ENCODE results near the gene LRRC61.

The LRRC61 gene

DNA sequence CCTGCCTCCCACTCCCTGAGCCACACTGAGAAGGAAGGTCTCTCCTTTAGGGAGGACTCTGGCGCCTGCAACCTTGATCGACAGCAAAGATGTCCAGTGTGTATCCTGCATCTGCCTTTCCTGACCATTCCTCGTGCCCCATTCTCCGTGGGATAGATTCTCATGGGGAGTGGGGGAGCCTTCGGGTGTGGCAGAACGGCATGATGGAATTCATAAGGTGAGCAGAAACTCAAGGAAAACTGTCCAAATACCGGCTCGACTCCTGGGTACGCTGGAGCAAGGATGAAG lies 18.9 kb downstream of the LRRC61 start:
- TF ChIP-seq, protein P1, sequence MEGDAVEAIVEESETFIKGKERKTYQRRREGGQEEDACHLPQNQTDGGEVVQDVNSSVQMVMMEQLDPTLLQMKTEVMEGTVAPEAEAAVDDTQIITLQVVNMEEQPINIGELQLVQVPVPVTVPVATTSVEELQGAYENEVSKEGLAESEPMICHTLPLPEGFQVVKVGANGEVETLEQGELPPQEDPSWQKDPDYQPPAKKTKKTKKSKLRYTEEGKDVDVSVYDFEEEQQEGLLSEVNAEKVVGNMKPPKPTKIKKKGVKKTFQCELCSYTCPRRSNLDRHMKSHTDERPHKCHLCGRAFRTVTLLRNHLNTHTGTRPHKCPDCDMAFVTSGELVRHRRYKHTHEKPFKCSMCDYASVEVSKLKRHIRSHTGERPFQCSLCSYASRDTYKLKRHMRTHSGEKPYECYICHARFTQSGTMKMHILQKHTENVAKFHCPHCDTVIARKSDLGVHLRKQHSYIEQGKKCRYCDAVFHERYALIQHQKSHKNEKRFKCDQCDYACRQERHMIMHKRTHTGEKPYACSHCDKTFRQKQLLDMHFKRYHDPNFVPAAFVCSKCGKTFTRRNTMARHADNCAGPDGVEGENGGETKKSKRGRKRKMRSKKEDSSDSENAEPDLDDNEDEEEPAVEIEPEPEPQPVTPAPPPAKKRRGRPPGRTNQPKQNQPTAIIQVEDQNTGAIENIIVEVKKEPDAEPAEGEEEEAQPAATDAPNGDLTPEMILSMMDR (IDR thresholded peaks at IDR 0.05), result no peak
- H3K4me1 Mint-ChIP-seq, result peaks cover 41% of the 10 kb centered on the region
- H3K36me3 Mint-ChIP-seq (ENCODE audit: low read depth), result no peaks in the 10 kb centered on the region
- no peak overlapping the region for H3K27ac Mint-ChIP-seq
- peaks cover 81% of the 10 kb centered on the region for H3K27me3 Mint-ChIP-seq (ENCODE audit: low read depth, poor library complexity)
- H3K9me3 Mint-ChIP-seq, result peaks cover 28% of the 10 kb centered on the region
- peak overlapping the region; percentile 64 for H3K4me3 Mint-ChIP-seq
- no peak for DNase-seq

DNA sequence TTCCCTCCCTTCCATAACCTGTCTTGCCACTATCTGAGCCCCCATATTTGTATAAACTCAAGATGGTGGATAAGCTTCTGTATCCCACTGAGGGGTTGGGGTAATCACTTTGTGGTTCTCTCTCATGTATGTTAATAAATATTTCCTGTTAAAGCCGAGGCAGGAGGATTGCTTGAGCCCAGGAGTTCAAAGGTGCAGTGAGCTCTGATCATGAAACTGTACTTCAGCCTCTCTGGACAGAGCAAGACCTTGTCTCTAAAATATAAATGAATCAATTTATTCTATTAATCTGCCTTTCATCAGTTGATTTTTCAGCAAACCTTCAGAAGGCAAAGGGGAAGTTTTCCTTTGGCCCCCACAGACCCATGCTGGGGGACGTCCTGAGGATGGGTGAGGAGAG lies 20.1 kb downstream of the LRRC61 start:
- Mint-ChIP-seq H3K4me1 (peaks cover 33% of the 10 kb centered on the region), H3K9me3 (peaks cover 32% of the 10 kb centered on the region), H3K4me3 (no peak overlapping the region), H3K27me3 (ENCODE audit: low read depth, poor library complexity) (peaks cover 76% of the 10 kb centered on the region), H3K36me3 (ENCODE audit: low read depth) (no peaks in the 10 kb centered on the region), H3K27ac (no peak overlapping the region)
- no peak for DNase-seq
- TF ChIP-seq, protein P1 (IDR thresholded peaks at IDR 0.05), result no peak

DNA sequence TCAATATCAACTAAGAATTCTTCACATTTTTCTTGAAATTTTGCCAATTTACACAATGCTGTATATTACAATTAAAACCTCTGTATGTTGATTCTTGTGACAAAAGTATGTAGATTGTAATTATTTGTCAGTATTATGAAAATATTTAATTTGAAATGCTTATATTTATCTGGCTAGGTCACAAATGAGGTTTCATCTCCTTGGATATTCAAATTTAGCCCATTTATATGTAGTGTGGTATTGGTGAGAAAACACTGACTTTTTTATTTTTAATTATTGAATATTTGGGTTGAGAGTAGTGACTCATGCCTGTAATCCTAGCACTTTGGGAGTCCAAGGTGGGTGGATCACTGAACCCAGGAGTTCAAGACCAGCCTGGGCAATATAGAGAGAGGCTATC lies 21.1 kb downstream of the LRRC61 start:
- Mint-ChIP-seq H3K36me3 (ENCODE audit: low read depth) (no peaks in the 10 kb centered on the region), H3K27me3 (ENCODE audit: low read depth, poor library complexity) (peaks cover 66% of the 10 kb centered on the region), H3K9me3 (peaks cover 38% of the 10 kb centered on the region), H3K4me1 (peaks cover 30% of the 10 kb centered on the region), H3K27ac (no peak overlapping the region), H3K4me3 (no peak overlapping the region)
- TF ChIP-seq, protein P1 (IDR thresholded peaks at IDR 0.05), result no peak
- no peak for DNase-seq

DNA sequence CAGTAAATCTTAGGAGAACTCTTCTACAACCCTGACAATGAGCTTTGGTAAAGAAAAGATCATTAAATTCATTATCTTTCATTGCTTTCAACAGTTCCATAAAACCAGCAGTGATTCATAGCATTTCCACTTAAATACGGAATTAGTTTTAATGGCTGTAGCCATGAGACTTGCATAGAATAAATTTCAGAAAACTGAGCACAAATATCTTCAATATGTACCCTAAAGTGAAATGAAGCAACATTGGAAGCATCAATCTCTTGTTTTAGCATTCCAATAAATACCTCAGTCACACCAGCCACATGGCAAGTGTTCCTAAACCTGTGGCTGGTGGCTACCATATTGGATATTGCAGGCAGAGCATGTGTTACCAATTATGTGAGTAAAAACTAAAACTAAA lies 21.9 kb downstream of the LRRC61 start:
- peaks cover 59% of the 10 kb centered on the region for H3K27me3 Mint-ChIP-seq (ENCODE audit: low read depth, poor library complexity)
- peaks cover 38% of the 10 kb centered on the region for H3K9me3 Mint-ChIP-seq
- no peak overlapping the region for H3K4me3 Mint-ChIP-seq
- H3K27ac Mint-ChIP-seq, result no peak overlapping the region
- peaks cover 23% of the 10 kb centered on the region for H3K4me1 Mint-ChIP-seq
- TF ChIP-seq, protein P1 (IDR thresholded peaks at IDR 0.05), result no peak
- DNase-seq, result no peak
- H3K36me3 Mint-ChIP-seq (ENCODE audit: low read depth), result no peaks in the 10 kb centered on the region

DNA sequence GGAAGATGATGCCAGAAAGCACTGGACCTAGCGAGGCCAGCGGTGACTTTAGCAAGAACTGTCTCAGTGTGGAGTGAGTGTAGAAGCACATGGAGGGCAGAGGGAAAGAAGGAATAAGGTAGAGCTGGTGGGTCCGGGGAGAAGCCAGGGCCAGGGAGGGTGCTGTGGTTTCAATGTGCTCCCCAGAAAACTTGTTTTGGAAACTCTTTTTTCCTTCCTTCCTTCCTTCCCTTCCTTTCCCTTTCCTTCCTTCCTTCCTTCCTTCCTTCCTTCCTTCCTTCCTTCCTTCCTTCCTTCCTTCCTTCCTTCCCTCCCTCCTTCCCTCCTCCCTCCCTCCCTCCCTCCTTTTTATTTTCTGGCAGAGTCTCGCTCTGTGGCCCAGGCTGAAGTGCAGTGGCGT lies 23.8 kb downstream of the LRRC61 start:
- Mint-ChIP-seq H3K9me3 (peaks cover 38% of the 10 kb centered on the region), H3K4me1 (peaks cover 12% of the 10 kb centered on the region), H3K36me3 (ENCODE audit: low read depth) (no peaks in the 10 kb centered on the region), H3K27ac (no peak overlapping the region), H3K4me3 (no peak overlapping the region), H3K27me3 (ENCODE audit: low read depth, poor library complexity) (peaks cover 43% of the 10 kb centered on the region)
- TF ChIP-seq, protein P1 (IDR thresholded peaks at IDR 0.05), result no peak
- DNase-seq, result no peak

DNA sequence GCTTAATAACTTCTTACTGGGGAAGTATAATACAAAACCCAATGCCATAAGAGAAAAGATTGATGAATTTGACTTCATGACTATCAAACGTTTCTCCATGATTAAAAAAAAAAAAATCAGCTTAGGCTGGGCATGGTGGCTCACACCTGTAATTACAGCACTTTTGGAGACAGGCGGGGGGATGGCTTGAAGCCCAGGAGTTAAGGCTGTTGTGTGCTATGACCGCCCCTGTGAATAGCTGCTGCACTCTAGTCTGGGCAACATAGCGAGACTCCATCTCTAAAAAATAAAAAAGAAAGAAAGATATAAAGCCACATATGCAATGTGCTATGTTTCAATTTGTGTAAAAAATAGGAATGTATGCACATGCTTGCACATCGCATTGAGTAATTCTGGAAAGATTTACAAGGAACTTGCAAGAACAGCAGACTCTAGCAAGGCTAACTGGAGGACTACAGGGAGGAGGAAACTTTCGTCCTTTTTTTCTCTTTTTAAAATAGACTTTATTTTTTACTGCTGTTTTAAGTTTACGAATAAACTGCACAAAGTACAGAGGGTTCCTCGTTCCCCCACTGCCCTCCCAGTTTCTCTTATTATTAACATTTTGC lies 28.5 kb downstream of the LRRC61 start:
- Mint-ChIP-seq H3K27me3 (ENCODE audit: low read depth, poor library complexity) (peaks cover 9% of the 10 kb centered on the region), H3K9me3 (peaks cover 13% of the 10 kb centered on the region), H3K4me1 (peaks cover 18% of the 10 kb centered on the region), H3K36me3 (ENCODE audit: low read depth) (no peaks in the 10 kb centered on the region), H3K4me3 (no peak overlapping the region), H3K27ac (no peak overlapping the region)
- DNase-seq, result no peak
- TF ChIP-seq, protein P1 (IDR thresholded peaks at IDR 0.05), result no peak
